HuH-7 (cell line): Measurements from ENCODE around the gene IRF3.

Source experiments
- DNase-seq: peaks from one replicate; pipeline ENCODE4 v3.0.0; 2011; ENCODE audit warnings: low spot score

Gene IRF3

GRCh38 chr19:49665351-49666119 lies at the start of gene IRF3, which contains the start of gene BCL2L12:
Gene IRF3, minus strand, starts transcription at chr19:49665857. Its CDS starts 1,019 bp downstream, at chr19:49664838.
Gene BCL2L12, plus strand, starts transcription at chr19:49665933. Its CDS starts 760 bp downstream, at chr19:49666693.
- DNase-seq = peak; percentile 94

GRCh38 chr19:49713236-49713845 lies 47.7 kb upstream of the IRF3 start:
- no peak for DNase-seq

- no peak for DNase-seq
Measured at GRCh38 chr19:49712397-49712859, 46.8 kb upstream of the IRF3 start.

GRCh38 chr19:49710372-49710951 lies 44.8 kb upstream of the IRF3 start:
- DNase-seq = no peak

GRCh38 chr19:49705919-49706318 lies 40.3 kb upstream of the IRF3 start:
- no peak for DNase-seq

GRCh38 chr19:49704888-49705642 lies 39.4 kb upstream of the IRF3 start:
- no peak for DNase-seq

GRCh38 chr19:49701271-49701786 lies 35.7 kb upstream of the IRF3 start:
- no peak for DNase-seq

- no peak for DNase-seq
Measured at GRCh38 chr19:49700563-49700962, 34.9 kb upstream of the IRF3 start.

- DNase-seq = no peak
Measured at GRCh38 chr19:49699364-49699763, 33.7 kb upstream of the IRF3 start.

GRCh38 chr19:49696865-49697264 lies 31.2 kb upstream of the IRF3 start:
- no peak for DNase-seq

GRCh38 chr19:49696115-49696514 lies 30.5 kb upstream of the IRF3 start:
- DNase-seq = no peak

- no peak for DNase-seq
Measured at GRCh38 chr19:49692147-49692506, 26.5 kb upstream of the IRF3 start.

- no peak for DNase-seq
Measured at GRCh38 chr19:49691243-49692146, 25.8 kb upstream of the IRF3 start.

GRCh38 chr19:49690656-49691242 lies 25.1 kb upstream of the IRF3 start, which contains the start of gene CPT1C:
Gene CPT1C, plus strand, starts transcription at chr19:49691116. Its CDS starts 1,137 bp downstream, at chr19:49692253.
- no peak for DNase-seq

- no peak for DNase-seq
Measured at GRCh38 chr19:49690079-49690655, 24.5 kb upstream of the IRF3 start.

GRCh38 chr19:49689133-49690078 lies 23.7 kb upstream of the IRF3 start, which contains the start of gene ADM5:
Gene ADM5, plus strand, starts transcription at chr19:49689594. Its CDS starts 244 bp downstream, at chr19:49689838.
- DNase-seq = no peak

- no peak for DNase-seq
Measured at GRCh38 chr19:49688531-49689132, 23.0 kb upstream of the IRF3 start.

GRCh38 chr19:49687566-49688316 lies 22.1 kb upstream of the IRF3 start:
- DNase-seq = no peak
